Measurements from ENCODE around the gene ARL15.

DNA sequence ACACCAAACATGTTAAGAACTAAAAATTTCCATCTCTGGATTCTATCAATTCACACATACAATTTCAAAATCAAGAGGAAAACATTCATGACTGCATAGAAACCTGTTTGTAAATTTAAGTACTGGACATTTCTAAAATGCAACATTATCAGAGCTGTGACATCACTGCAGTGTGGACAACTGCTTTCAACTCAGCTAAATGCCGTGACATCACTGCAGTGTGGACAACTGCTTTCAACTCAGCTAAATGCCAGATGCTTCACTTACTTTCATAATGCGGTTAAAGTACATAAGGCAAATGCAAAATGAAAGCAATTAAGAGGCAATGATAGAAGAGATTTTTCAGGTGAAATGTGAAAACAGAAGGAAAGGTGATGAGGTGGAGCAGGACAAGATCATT lies 161.5 kb downstream of the ARL15 start:
- TF ChIP-seq CTCF (IDR thresholded peaks at IDR 0.05) (no peak), POLR2A (IDR thresholded peaks at IDR 0.05) (no peak)

All from esophagus squamous epithelium (tissue), 4 donors.